Sciatic nerve (tissue), 2 donors: ENCODE measurements around the gene OR1L6. TPM values are rescaled to one million over a fixed set of nuclear protein-coding genes. Genes with fewer than 3 reads are reported as not detected.

Experiments
- ATAC-seq: fragments of 200-7000 bp; cut with Tn5 transposase; one replicate; pipeline ENCODE4 v1.9.1; 2020; ENCODE audit warnings: mild to moderate bottlenecking, moderate library complexity
- DNase-seq: peaks from one replicate; pipeline ENCODE4 v3.0.0-alpha.2; 2020; ENCODE audit warnings: low spot score
- intact Hi-C: fragments of 100-400 bp; cut with DNase I; formaldehyde crosslinking; loops from one replicate; pipeline ENCODE4 v1.14.2; 2022
- total RNA-seq: library from RNA; stranded (reverse); fragmentation: NEBNext Ultra II Directional; extraction: Animal tissue kit (Norgen Biotek cat#: 25700); gene quantifications from one replicate; pipeline ENCODE4 v1.2.1, GENCODE V29; 2021
- donor health status: DM: no; HTN: no; CAD: no.
- donor health status: DM: no; HTN: no; CAD: no.

Gene OR1L6
- not detected for total RNA-seq

GRCh38 chr9:122742003-122742402, at the start of gene OR1L6:
TSS of gene OR1L6 (plus strand) at chr9:122742303. CDS start at chr9:122749848, 7,545 bp downstream.
- no peak for DNase-seq
- intact Hi-C loops = no loop called here
- no peak for ATAC-seq

- ATAC-seq = no peak
- no peak for DNase-seq
- intact Hi-C loops = no loop called here
Observed at GRCh38 chr9:122695696-122696095, 46.4 kb upstream of the OR1L6 start.

GRCh38 chr9:122718038-122718437, 24.1 kb upstream of the OR1L6 start:
- intact Hi-C loops = no loop called here
- ATAC-seq = no peak

GRCh38 chr9:122719218-122719617, 22.9 kb upstream of the OR1L6 start:
- ATAC-seq = no peak
- intact Hi-C loops = no loop called here

More at GRCh38 chr9:122718038-122718437, 24.1 kb upstream of the OR1L6 start:
- no peak for DNase-seq

GRCh38 chr9:122723690-122724089, 18.4 kb upstream of the OR1L6 start, which contains the start of gene OR1L4:
TSS of gene OR1L4 (plus strand) at chr9:122723990. CDS start at chr9:122723990, 0 bp downstream.
- intact Hi-C loops = no loop called here
- ATAC-seq = no peak
- DNase-seq = no peak

More at GRCh38 chr9:122719218-122719617, 22.9 kb upstream of the OR1L6 start:
- DNase-seq = no peak

- intact Hi-C loops = no loop called here
- no peak for ATAC-seq
- no peak for DNase-seq
Observed at GRCh38 chr9:122754825-122755224, 12.7 kb downstream of the OR1L6 start.

- ATAC-seq = no peak
- intact Hi-C loops = no loop called here
- no peak for DNase-seq
Observed at GRCh38 chr9:122767817-122768216, 25.7 kb downstream of the OR1L6 start.

- ATAC-seq (no peak), DNase-seq (no peak)
- intact Hi-C loops = no loop called here
Observed at GRCh38 chr9:122777052-122777451, 34.9 kb downstream of the OR1L6 start.

GRCh38 chr9:122777935-122778627, 36.0 kb downstream of the OR1L6 start:
- DNase-seq (no peak), ATAC-seq (no peak)
- intact Hi-C loops = no loop called here

GRCh38 chr9:122779181-122779580, 37.1 kb downstream of the OR1L6 start:
- DNase-seq = no peak
- intact Hi-C loops = no loop called here
- no peak for ATAC-seq

- no peak for DNase-seq
Observed at GRCh38 chr9:122780026-122780425, 37.9 kb downstream of the OR1L6 start.

GRCh38 chr9:122781671-122782070, 39.6 kb downstream of the OR1L6 start:
- intact Hi-C loops = no loop called here
- DNase-seq = no peak
- ATAC-seq = no peak

More at GRCh38 chr9:122780026-122780425, 37.9 kb downstream of the OR1L6 start:
- intact Hi-C loops = no loop called here
- ATAC-seq = no peak

- no peak for DNase-seq
- no peak for ATAC-seq
- intact Hi-C loops = no loop called here
Observed at GRCh38 chr9:122785269-122785668, 43.2 kb downstream of the OR1L6 start.

GRCh38 chr9:122786338-122786737, 44.2 kb downstream of the OR1L6 start:
- intact Hi-C loops = no loop called here
- ATAC-seq (no peak), DNase-seq (no peak)

GRCh38 chr9:122788831-122789230, 46.7 kb downstream of the OR1L6 start, which contains the start of gene OR5C1:
TSS of gene OR5C1 (plus strand) at chr9:122788933. CDS start at chr9:122788933, 0 bp downstream.
- no peak for DNase-seq
- ATAC-seq = no peak
- intact Hi-C loops = no loop called here

- ATAC-seq (no peak), DNase-seq (no peak)
- intact Hi-C loops = no loop called here
Observed at GRCh38 chr9:122789256-122790046, 47.3 kb downstream of the OR1L6 start.

GRCh38 chr9:122791872-122792669, 50.0 kb downstream of the OR1L6 start:
- ATAC-seq (no peak), DNase-seq (no peak)
- intact Hi-C loops = no loop called here

GRCh38 chr9:122797316-122798063, 55.4 kb downstream of the OR1L6 start:
- no peak for ATAC-seq
- intact Hi-C loops = no loop called here
- peak; percentile 25 for DNase-seq
